HEK293 (cell line): Measurements from ENCODE around the gene ACER3.

Experiments
- SP3 ChIP-seq: fragments of 450-650 bp; formaldehyde crosslinking; IDR thresholded peaks from 2 replicates; pipeline ENCODE4 v1.5.1; 2016; ENCODE audit warnings: missing biosample characterization, missing genetic modification characterization
- TCF7L2 ChIP-seq: IDR thresholded peaks from 2 replicates; pipeline ENCODE4 v1.6.1; 2011; ENCODE audit warnings: low read depth, mild to moderate bottlenecking, inconsistent platforms, low read length, moderate library complexity, borderline replicate concordance
- ZNF24 ChIP-seq: fragments of 450-650 bp; formaldehyde crosslinking; IDR thresholded peaks from 2 replicates; pipeline ENCODE4 v1.5.1; 2016; ENCODE audit warnings: missing biosample characterization, missing genetic modification characterization
- ZNF596 ChIP-seq: fragments of 450-650 bp; IDR thresholded peaks from 2 replicates; pipeline ENCODE4 v1.5.0; 2018; ENCODE audit warnings: missing biosample characterization, mild to moderate bottlenecking, missing genetic modification characterization, moderate library complexity
- ZNF677 ChIP-seq: fragments of 450-650 bp; IDR thresholded peaks from 2 replicates; pipeline ENCODE4 v1.5.0; 2018; ENCODE audit warnings: missing biosample characterization, mild to moderate bottlenecking, missing genetic modification characterization, moderate library complexity
- ZSCAN18 ChIP-seq: fragments of 450-650 bp; formaldehyde crosslinking; IDR thresholded peaks from 2 replicates; pipeline ENCODE4 v1.5.1; 2016; ENCODE audit warnings: missing biosample characterization, missing genetic modification characterization
- TF ChIP-seq, protein P1 (sequence below): fragments of 450-650 bp; formaldehyde crosslinking; IDR thresholded peaks from 2 replicates; pipeline ENCODE4 v1.5.1; 2016; ENCODE audit warnings: missing biosample characterization, missing genetic modification characterization
- TF ChIP-seq, protein P2 (sequence below): fragments of 450-650 bp; IDR thresholded peaks from 2 replicates; pipeline ENCODE4 v1.5.1; 2018; ENCODE audit warnings: missing biosample characterization, missing genetic modification characterization

DNA sequence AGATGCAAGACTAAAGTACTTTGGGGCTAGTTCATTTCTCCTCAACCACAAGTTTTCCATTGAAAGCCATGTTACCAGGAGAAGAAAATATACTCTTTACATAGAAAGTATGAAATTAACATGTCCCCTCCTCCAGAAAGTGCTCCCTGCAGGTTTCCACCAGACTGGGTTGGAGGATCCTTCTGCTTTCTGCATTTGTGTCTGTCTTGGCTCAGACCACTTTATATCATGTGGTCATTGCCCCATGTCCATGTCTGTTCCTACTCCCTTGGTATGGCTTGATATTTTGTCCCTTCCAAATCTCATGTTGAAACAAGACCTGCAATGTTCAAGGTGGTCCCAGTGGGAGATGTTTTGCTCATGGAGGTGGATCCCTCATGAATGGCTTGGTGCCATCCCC, 28.4 kb upstream of the ACER3 start:
- TF ChIP-seq ZNF24 (no peak), TCF7L2 (no peak), ZSCAN18 (tag by site-specific recombination) (no peak), SP3 (tag by site-specific recombination) (no peak), ZNF596 (tag by site-specific recombination) (no peak), ZNF677 (tag by site-specific recombination) (no peak)
- TF ChIP-seq, protein P1, sequence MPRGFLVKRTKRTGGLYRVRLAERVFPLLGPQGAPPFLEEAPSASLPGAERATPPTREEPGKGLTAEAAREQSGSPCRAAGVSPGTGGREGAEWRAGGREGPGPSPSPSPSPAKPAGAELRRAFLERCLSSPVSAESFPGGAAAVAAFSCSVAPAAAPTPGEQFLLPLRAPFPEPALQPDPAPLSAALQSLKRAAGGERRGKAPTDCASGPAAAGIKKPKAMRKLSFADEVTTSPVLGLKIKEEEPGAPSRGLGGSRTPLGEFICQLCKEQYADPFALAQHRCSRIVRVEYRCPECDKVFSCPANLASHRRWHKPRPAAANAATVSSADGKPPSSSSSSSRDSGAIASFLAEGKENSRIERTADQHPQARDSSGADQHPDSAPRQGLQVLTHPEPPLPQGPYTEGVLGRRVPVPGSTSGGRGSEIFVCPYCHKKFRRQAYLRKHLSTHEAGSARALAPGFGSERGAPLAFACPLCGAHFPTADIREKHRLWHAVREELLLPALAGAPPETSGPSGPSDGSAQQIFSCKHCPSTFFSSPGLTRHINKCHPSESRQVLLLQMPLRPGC = no peak
- TF ChIP-seq, protein P2, sequence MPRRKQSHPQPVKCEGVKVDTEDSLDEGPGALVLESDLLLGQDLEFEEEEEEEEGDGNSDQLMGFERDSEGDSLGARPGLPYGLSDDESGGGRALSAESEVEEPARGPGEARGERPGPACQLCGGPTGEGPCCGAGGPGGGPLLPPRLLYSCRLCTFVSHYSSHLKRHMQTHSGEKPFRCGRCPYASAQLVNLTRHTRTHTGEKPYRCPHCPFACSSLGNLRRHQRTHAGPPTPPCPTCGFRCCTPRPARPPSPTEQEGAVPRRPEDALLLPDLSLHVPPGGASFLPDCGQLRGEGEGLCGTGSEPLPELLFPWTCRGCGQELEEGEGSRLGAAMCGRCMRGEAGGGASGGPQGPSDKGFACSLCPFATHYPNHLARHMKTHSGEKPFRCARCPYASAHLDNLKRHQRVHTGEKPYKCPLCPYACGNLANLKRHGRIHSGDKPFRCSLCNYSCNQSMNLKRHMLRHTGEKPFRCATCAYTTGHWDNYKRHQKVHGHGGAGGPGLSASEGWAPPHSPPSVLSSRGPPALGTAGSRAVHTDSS = no peak
